Central memory CD8-positive, alpha-beta T cell (primary cell): ENCODE data around the gene OXNAD1.

Source experiments
- ATAC-seq: fragments of 150-1000 bp; cut with Tn5 transposase; replicated peaks from 2 replicates; pipeline ENCODE4 v1.10.0; 2022; ENCODE audit warnings: mild to moderate bottlenecking, moderate FRiP score, moderate number of reproducible peaks; ENCODE audit not compliant: poor library complexity, severe bottlenecking; ENCODE audit errors: extremely low read depth
- DNase-seq, 2 donors: peaks; one replicate each; pipeline ENCODE4 v3.0.0; 2021; ENCODE audit warnings: low spot score in 2 of 2
- H3K27ac Mint-ChIP-seq: one replicate; pipeline ENCODE4 v1.8.0; 2022; ENCODE audit warnings: low read depth, mild to moderate bottlenecking, moderate library complexity, mixed read lengths
- H3K27me3 Mint-ChIP-seq: one replicate; pipeline ENCODE4 v1.8.0; 2022; ENCODE audit warnings: mixed read lengths
- H3K36me3 Mint-ChIP-seq: one replicate; pipeline ENCODE4 v1.8.0; 2022; ENCODE audit warnings: mild to moderate bottlenecking, moderate library complexity, mixed read lengths; ENCODE audit not compliant: insufficient read depth
- H3K4me1 Mint-ChIP-seq: one replicate; pipeline ENCODE4 v1.8.0; 2022; ENCODE audit warnings: mixed read lengths
- H3K4me3 Mint-ChIP-seq: one replicate; pipeline ENCODE4 v1.8.0; 2022; ENCODE audit warnings: mild to moderate bottlenecking, moderate library complexity, mixed read lengths
- H3K9me3 Mint-ChIP-seq: one replicate; pipeline ENCODE4 v1.8.0; 2022; ENCODE audit warnings: mixed read lengths

OXNAD1 gene

DNA sequence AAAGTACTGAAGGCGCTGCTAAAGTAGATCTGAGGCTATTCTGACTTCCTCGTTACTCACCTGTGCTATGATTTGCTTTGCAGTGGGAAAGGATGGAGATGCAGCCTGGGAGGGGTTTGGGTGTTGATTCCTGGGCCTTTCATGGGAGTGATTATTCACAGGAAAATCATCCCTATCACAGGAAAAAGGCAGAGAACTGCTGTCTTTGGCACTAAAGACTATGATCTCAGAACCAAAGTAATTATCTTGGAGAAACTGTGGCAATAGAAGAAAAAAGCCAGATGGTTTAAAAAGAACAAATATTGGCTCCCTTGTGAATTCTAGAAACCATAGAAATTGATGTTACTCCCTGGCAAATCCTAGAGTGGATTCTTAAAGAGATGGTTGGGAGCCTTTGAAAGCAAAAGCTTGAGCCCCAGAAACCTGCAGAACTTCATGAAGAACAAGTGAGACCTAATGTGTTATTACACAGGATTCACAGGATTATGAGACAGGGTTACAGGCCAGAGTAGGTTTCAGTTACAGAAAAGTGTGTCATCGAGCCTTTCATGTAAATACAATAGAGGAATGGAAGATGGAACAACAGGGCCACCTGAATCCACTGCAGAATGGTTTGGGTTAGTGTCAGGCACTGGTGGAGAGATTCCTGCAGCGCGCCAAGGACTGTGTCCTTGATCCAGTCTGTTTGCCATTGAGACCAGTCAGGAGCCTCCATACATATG lies 85.7 kb downstream of the OXNAD1 start:
- Mint-ChIP-seq H3K36me3 (peaks cover 29% of the 10 kb centered on the region), H3K27me3 (no peaks in the 10 kb centered on the region), H3K4me3 (no peak overlapping the region), H3K9me3 (no peaks in the 10 kb centered on the region), H3K27ac (no peak overlapping the region), H3K4me1 (peaks cover 36% of the 10 kb centered on the region)
- no peak for ATAC-seq
- DNase-seq: no peak

GRCh38 chr3:16352428-16352827 lies 87.4 kb downstream of the OXNAD1 start:
- ATAC-seq (no peak), DNase-seq (no peak)
- Mint-ChIP-seq H3K9me3 (no peaks in the 10 kb centered on the region), H3K36me3 (peaks cover 30% of the 10 kb centered on the region), H3K4me3 (no peak overlapping the region), H3K4me1 (peaks cover 30% of the 10 kb centered on the region), H3K27ac (peak overlapping the region; percentile 36), H3K27me3 (no peaks in the 10 kb centered on the region)

GRCh38 chr3:16354291-16354690 lies 89.3 kb downstream of the OXNAD1 start:
- no peak for ATAC-seq
- Mint-ChIP-seq H3K27me3 (no peaks in the 10 kb centered on the region), H3K36me3 (peaks cover 26% of the 10 kb centered on the region), H3K27ac (peak overlapping the region; percentile 16), H3K4me3 (no peak overlapping the region), H3K4me1 (peaks cover 20% of the 10 kb centered on the region), H3K9me3 (no peaks in the 10 kb centered on the region)
- DNase-seq: no peak
